Liver (tissue), 3 donors: Measurements from ENCODE around the gene FIG4.

Source experiments
- EGR1 ChIP-seq, 2 donors: IDR thresholded peaks; 2 replicates each; pipeline ENCODE4 v1.6.1; 2016 to 2018; ENCODE audit warnings: antibody characterized with exemption in 2 of 2, low read depth in 2 of 2
- FOXA1 ChIP-seq: IDR thresholded peaks from 2 replicates; pipeline ENCODE4 v1.6.1; 2016; ENCODE audit warnings: antibody characterized with exemption
- GABPA ChIP-seq, 2 donors: IDR thresholded peaks in 1 of 2; conservative IDR thresholded peaks in 1 of 2; 2 replicates each; pipeline ENCODE4 v1.6.1; 2016; ENCODE audit warnings: antibody characterized with exemption in 2 of 2, mild to moderate bottlenecking in 1 of 2, moderate library complexity in 1 of 2
- JUND ChIP-seq, 2 donors: IDR thresholded peaks; 2 replicates each; pipeline ENCODE4 v1.6.1; 2016; ENCODE audit warnings: antibody characterized with exemption in 2 of 2
- NR2F2 ChIP-seq: IDR thresholded peaks from 2 replicates; pipeline ENCODE4 v1.6.1; 2016; ENCODE audit warnings: antibody characterized with exemption
- SP1 ChIP-seq: IDR thresholded peaks from 2 replicates; pipeline ENCODE4 v1.6.1; 2018; ENCODE audit warnings: antibody characterized with exemption, mild to moderate bottlenecking
- YY1 ChIP-seq: IDR thresholded peaks from 2 replicates; pipeline ENCODE4 v1.6.1; 2016; ENCODE audit warnings: antibody characterized with exemption, mild to moderate bottlenecking
- TF ChIP-seq, protein P1 (sequence below): fragments of 150-350 bp; IDR thresholded peaks from 2 replicates; pipeline ENCODE4 v1.5.1; 2017; ENCODE audit warnings: improper control_type of control experiment, low read depth, low read length; ENCODE audit not compliant: missing input control
- TF ChIP-seq, protein P2 (sequence below): IDR thresholded peaks from 2 replicates; pipeline ENCODE4 v1.6.1; 2016; ENCODE audit warnings: antibody characterized with exemption
- TF ChIP-seq, protein P3 (sequence below): IDR thresholded peaks from 2 replicates; pipeline ENCODE4 v1.6.1; 2016; ENCODE audit warnings: antibody characterized with exemption, mild to moderate bottlenecking
- donor health status: healthy.
- donor health status: healthy.

DNA sequence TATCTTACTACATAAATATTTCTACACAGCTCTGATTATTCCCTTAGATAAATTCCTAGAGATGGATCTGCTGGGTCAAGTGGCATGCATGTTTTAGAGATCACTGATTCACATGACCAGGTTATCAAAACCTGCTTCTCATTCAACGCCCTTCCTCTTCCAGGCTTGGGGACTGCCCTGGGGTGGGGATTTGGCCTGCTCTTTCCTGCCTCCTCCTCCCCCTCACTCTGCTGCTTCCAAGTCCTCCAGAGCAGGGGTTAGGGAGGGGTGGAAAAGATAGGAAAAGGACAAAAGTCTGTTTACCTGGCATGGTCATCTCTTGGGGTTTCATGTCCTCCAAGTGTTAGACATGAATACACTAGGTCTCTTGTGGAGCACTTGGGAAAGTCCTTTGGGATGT is 181.5 kb downstream of the FIG4 start:
- TF ChIP-seq, protein P1, sequence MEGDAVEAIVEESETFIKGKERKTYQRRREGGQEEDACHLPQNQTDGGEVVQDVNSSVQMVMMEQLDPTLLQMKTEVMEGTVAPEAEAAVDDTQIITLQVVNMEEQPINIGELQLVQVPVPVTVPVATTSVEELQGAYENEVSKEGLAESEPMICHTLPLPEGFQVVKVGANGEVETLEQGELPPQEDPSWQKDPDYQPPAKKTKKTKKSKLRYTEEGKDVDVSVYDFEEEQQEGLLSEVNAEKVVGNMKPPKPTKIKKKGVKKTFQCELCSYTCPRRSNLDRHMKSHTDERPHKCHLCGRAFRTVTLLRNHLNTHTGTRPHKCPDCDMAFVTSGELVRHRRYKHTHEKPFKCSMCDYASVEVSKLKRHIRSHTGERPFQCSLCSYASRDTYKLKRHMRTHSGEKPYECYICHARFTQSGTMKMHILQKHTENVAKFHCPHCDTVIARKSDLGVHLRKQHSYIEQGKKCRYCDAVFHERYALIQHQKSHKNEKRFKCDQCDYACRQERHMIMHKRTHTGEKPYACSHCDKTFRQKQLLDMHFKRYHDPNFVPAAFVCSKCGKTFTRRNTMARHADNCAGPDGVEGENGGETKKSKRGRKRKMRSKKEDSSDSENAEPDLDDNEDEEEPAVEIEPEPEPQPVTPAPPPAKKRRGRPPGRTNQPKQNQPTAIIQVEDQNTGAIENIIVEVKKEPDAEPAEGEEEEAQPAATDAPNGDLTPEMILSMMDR = no peak
- TF ChIP-seq, protein P2, sequence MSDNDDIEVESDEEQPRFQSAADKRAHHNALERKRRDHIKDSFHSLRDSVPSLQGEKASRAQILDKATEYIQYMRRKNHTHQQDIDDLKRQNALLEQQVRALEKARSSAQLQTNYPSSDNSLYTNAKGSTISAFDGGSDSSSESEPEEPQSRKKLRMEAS = no peak
- no peak for TF ChIP-seq GABPA (IDR thresholded peaks at IDR 0.05 in 1 of 2, conservative IDR thresholded peaks at IDR 0.05 in 1 of 2)
- TF ChIP-seq EGR1 (IDR thresholded peaks at IDR 0.05; ENCODE audit: low read depth in 2 of 2) = no peak
- TF ChIP-seq NR2F2 = no peak
- TF ChIP-seq YY1 = no peak
- TF ChIP-seq FOXA1 = no peak
- TF ChIP-seq, protein P3, sequence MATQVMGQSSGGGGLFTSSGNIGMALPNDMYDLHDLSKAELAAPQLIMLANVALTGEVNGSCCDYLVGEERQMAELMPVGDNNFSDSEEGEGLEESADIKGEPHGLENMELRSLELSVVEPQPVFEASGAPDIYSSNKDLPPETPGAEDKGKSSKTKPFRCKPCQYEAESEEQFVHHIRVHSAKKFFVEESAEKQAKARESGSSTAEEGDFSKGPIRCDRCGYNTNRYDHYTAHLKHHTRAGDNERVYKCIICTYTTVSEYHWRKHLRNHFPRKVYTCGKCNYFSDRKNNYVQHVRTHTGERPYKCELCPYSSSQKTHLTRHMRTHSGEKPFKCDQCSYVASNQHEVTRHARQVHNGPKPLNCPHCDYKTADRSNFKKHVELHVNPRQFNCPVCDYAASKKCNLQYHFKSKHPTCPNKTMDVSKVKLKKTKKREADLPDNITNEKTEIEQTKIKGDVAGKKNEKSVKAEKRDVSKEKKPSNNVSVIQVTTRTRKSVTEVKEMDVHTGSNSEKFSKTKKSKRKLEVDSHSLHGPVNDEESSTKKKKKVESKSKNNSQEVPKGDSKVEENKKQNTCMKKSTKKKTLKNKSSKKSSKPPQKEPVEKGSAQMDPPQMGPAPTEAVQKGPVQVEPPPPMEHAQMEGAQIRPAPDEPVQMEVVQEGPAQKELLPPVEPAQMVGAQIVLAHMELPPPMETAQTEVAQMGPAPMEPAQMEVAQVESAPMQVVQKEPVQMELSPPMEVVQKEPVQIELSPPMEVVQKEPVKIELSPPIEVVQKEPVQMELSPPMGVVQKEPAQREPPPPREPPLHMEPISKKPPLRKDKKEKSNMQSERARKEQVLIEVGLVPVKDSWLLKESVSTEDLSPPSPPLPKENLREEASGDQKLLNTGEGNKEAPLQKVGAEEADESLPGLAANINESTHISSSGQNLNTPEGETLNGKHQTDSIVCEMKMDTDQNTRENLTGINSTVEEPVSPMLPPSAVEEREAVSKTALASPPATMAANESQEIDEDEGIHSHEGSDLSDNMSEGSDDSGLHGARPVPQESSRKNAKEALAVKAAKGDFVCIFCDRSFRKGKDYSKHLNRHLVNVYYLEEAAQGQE = no peak
- no peak for TF ChIP-seq JUND (IDR thresholded peaks at IDR 0.05)
- no peak for TF ChIP-seq SP1
